OCI-LY7 (cell line): ENCODE data around the gene VSTM2A. TPM values are rescaled to one million over a fixed set of nuclear protein-coding genes. Genes with fewer than 3 reads are reported as not detected.

Experiments used
- BruUV-seq: library from RNA; stranded (reverse); fragments of 400-500 nt; replicated peaks from 2 replicates; lab custom pipeline; 2021; lab: Mats Ljungman, UMichigan
- CTCF ChIA-PET: fragments of 300-600 bp; sonication (Branson Sonifier 250); formaldehyde crosslinking; loops from one replicate; lab custom pipeline; 2022; ENCODE audit warnings: antibody characterized with exemption; ENCODE audit not compliant: unreplicated experiment; lab: Charles Lee
- POLR2A ChIA-PET: fragments of 300-600 bp; sonication (Branson Sonifier 250); formaldehyde crosslinking; loops from one replicate; lab custom pipeline; 2022; ENCODE audit warnings: antibody characterized with exemption; lab: Charles Lee
- DNase-seq: peaks from one replicate; pipeline ENCODE4 v3.0.0-alpha.2; 2015; ENCODE audit warnings: low spot score
- H2AFZ ChIP-seq: fragments of 200-600 bp; sonication (generic), shearing (Covaris generic); 2 replicates; pipeline ENCODE4 v1.6.1; 2014; ENCODE audit warnings: mild to moderate bottlenecking, antibody characterized with exemption, low read length, moderate library complexity
- H3K27ac ChIP-seq: fragments of 200-600 bp; sonication (generic); 2 replicates; pipeline ENCODE4 v1.5.1; 2014; ENCODE audit warnings: mixed run types, low read depth, mild to moderate bottlenecking, moderate library complexity, low read length, inconsistent platforms; ENCODE audit not compliant: poor library complexity, severe bottlenecking
- H3K36me3 ChIP-seq: fragments of 200-600 bp; sonication (generic); 2 replicates; pipeline ENCODE4 v1.6.1; 2014; ENCODE audit warnings: mild to moderate bottlenecking, antibody characterized with exemption, low read length, moderate library complexity, mixed read lengths; ENCODE audit not compliant: insufficient read depth
- H3K4me1 ChIP-seq: fragments of 200-600 bp; sonication (generic); 2 replicates; pipeline ENCODE4 v1.5.1; 2014; ENCODE audit warnings: mild to moderate bottlenecking, low read length; ENCODE audit not compliant: insufficient read depth, poor library complexity, severe bottlenecking
- H3K4me2 ChIP-seq: fragments of 200-600 bp; sonication (generic); 2 replicates; pipeline ENCODE4 v1.6.1; 2014; ENCODE audit warnings: mild to moderate bottlenecking, low read length
- H3K4me3 ChIP-seq: fragments of 200-600 bp; sonication (generic); 2 replicates; pipeline ENCODE4 v1.5.1; 2014; ENCODE audit warnings: mild to moderate bottlenecking, low read depth, low read length; ENCODE audit not compliant: poor library complexity, severe bottlenecking
- H3K79me2 ChIP-seq: fragments of 200-600 bp; sonication (generic); 2 replicates; pipeline ENCODE4 v1.6.1; 2016; ENCODE audit warnings: low read depth, mild to moderate bottlenecking, low read length, moderate library complexity, mixed read lengths; ENCODE audit not compliant: insufficient read depth
- H3K9me2 ChIP-seq: fragments of 200-600 bp; sonication (generic); 2 replicates; pipeline ENCODE4 v1.6.1; 2016; ENCODE audit warnings: mild to moderate bottlenecking, low read length, mixed read lengths; ENCODE audit not compliant: insufficient read depth
- H3K9me3 ChIP-seq: fragments of 200-600 bp; sonication (generic); 2 replicates; pipeline ENCODE4 v1.6.1; 2014; ENCODE audit warnings: mild to moderate bottlenecking, mixed run types, low read length, mixed read lengths
- H4K20me1 ChIP-seq: fragments of 200-600 bp; sonication (generic); 2 replicates; pipeline ENCODE4 v1.6.1; 2014; ENCODE audit warnings: mild to moderate bottlenecking, antibody characterized with exemption, low read length, moderate library complexity, mixed read lengths; ENCODE audit not compliant: insufficient read depth
- CTCF ChIP-seq: fragments of 200-600 bp; sonication (generic); conservative IDR thresholded peaks from 2 replicates; pipeline ENCODE4 v1.5.1; 2014; ENCODE audit warnings: mild to moderate bottlenecking, antibody characterized with exemption, low read length, moderate library complexity, mixed read lengths
- EZH2phosphoT487 ChIP-seq: fragments of 200-600 bp; sonication (generic); IDR thresholded peaks from 2 replicates; pipeline ENCODE4 v1.6.1; 2018; ENCODE audit warnings: low read depth, borderline replicate concordance, mild to moderate bottlenecking, mixed run types, antibody characterized with exemption, low read length, moderate library complexity, mixed read lengths
- intact Hi-C: fragments of 100-400 bp; cut with micrococcal nuclease; formaldehyde crosslinking; loops from one replicate; pipeline ENCODE4 v1.10.0; 2022; ENCODE audit not compliant: unreplicated experiment
- total RNA-seq, 2 experiments: library from RNA; depleted of rRNA in 1 of 2; stranded (reverse); fragments of >200 nt in 1 of 2; shearing (Covaris generic) in 1 of 2; gene quantifications; 2 replicates each; pipeline ENCODE4 v1.2.3, GENCODE V29; 2014 to 2022

VSTM2A gene
- total RNA-seq, 2 experiments from 2014 or later: not detected

GRCh38 chr7:54544527-54545240, 2.5 kb downstream of the VSTM2A start:
- no peak for DNase-seq
- CTCF ChIA-PET: no interaction called here
- no peak overlapping the region for H3K27ac ChIP-seq
- intact Hi-C loops: no loop called here
- H3K36me3 ChIP-seq: no peaks in the 10 kb centered on the region
- no peak overlapping the region for H3K4me2 ChIP-seq
- no peaks in the 10 kb centered on the region for H3K4me1 ChIP-seq
- no peaks in the 10 kb centered on the region for H3K79me2 ChIP-seq
- TF ChIP-seq CTCF: no peak
- TF ChIP-seq EZH2phosphoT487: no peak
- no peak overlapping the region for H2AFZ ChIP-seq
- H3K9me3 ChIP-seq: no peaks in the 10 kb centered on the region
- H3K9me2 ChIP-seq: no peaks in the 10 kb centered on the region
- H3K4me3 ChIP-seq: no peak overlapping the region
- H4K20me1 ChIP-seq: no peaks in the 10 kb centered on the region
- BruUV-seq: no TSS peak
- POLR2A ChIA-PET: no interaction called here

GRCh38 chr7:54545241-54545563, 3.0 kb downstream of the VSTM2A start:
- Histone ChIP-seq H2AFZ (no peak overlapping the region), H4K20me1 (no peaks in the 10 kb centered on the region), H3K4me2 (no peak overlapping the region), H3K9me3 (no peaks in the 10 kb centered on the region), H3K4me3 (no peak overlapping the region), H3K36me3 (no peaks in the 10 kb centered on the region), H3K27ac (no peak overlapping the region), H3K4me1 (no peaks in the 10 kb centered on the region), H3K79me2 (no peaks in the 10 kb centered on the region), H3K9me2 (no peaks in the 10 kb centered on the region)
- TF ChIP-seq EZH2phosphoT487: no peak
- TF ChIP-seq CTCF: no peak
- intact Hi-C loops: no loop called here
- no TSS peak for BruUV-seq
- ChIA-PET CTCF (no interaction called here), POLR2A (no interaction called here)
- no peak for DNase-seq
